Lung (tissue), 12 donors: ENCODE data around the gene ISG20L2. TPM values are rescaled to one million over a fixed set of nuclear protein-coding genes. Genes with fewer than 3 reads are reported as not detected.

Source experiments
- ATAC-seq: fragments of 200-7000 bp; cut with Tn5 transposase; one replicate; pipeline ENCODE4 v1.9.1; 2020; ENCODE audit warnings: moderate number of reproducible peaks; ENCODE audit not compliant: insufficient read depth, low FRiP score
- DNase-seq, 3 donors: peaks; one replicate each; pipeline ENCODE4 v3.0.0-alpha.2; 2013 to 2017
- H3K27ac ChIP-seq, 2 donors: one replicate each; pipeline ENCODE4 v1.5.1; 2013; ENCODE audit warnings: mild to moderate bottlenecking in 2 of 2, moderate library complexity in 2 of 2, control low read depth in 1 of 2, inconsistent platforms in 1 of 2, low read depth in 1 of 2, low read length in 1 of 2
- H3K27me3 ChIP-seq, 3 donors: one replicate each; pipeline ENCODE4 v1.5.1; 2013; ENCODE audit warnings: low read length in 2 of 3; ENCODE audit not compliant: control insufficient read depth in 3 of 3, insufficient read depth in 3 of 3
- H3K36me3 ChIP-seq, 4 donors: one replicate each; pipeline ENCODE4 v1.5.1; 2013; ENCODE audit warnings: low read length in 4 of 4, mild to moderate bottlenecking in 1 of 4, moderate library complexity in 1 of 4; ENCODE audit not compliant: control insufficient read depth in 4 of 4, insufficient read depth in 4 of 4
- H3K4me1 ChIP-seq, 5 donors: one replicate each; pipeline ENCODE4 v1.5.1; 2013; ENCODE audit warnings: low read length in 5 of 5, mild to moderate bottlenecking in 2 of 5, moderate library complexity in 1 of 5; ENCODE audit not compliant: control insufficient read depth in 5 of 5, insufficient read depth in 5 of 5
- H3K4me3 ChIP-seq: one replicate; pipeline ENCODE4 v1.5.1; 2013; ENCODE audit warnings: mild to moderate bottlenecking, control low read depth, moderate library complexity
- H3K9ac ChIP-seq, 2 donors: one replicate each; pipeline ENCODE4 v1.5.1; 2013; ENCODE audit warnings: low read length in 2 of 2, control low read depth in 1 of 2; ENCODE audit not compliant: insufficient read depth in 1 of 2
- H3K9me3 ChIP-seq, 4 donors: one replicate each; pipeline ENCODE4 v1.5.1; 2013; ENCODE audit warnings: low read length in 3 of 4, mild to moderate bottlenecking in 1 of 4, moderate library complexity in 1 of 4; ENCODE audit not compliant: control insufficient read depth in 4 of 4, insufficient read depth in 3 of 4
- WGBS, 2 donors: extraction: QIAGEN DNeasy Blood & Tissue Kit; methylation state at CpG; one replicate each; pipeline ENCODE4 v1.1.7; 2013; 5-methylcytosine and 5-hydroxymethylcytosine counted together
- polyA plus RNA-seq, 2 donors: library from polyadenylated mRNA; stranded (reverse); fragments of 200-250 nt; gene quantifications; one replicate each; pipeline ENCODE4 v1.2.1, GENCODE V29; 2013
- total RNA-seq, 2 donors: library from RNA; depleted of rRNA in 1 of 2; stranded (reverse); fragments of >200 nt in 1 of 2; gene quantifications; one replicate each; pipeline ENCODE4 v1.2.1, GENCODE V29; 2014 to 2021
- TF ChIP-seq, protein P1 (sequence below): IDR thresholded peaks from 2 replicates; pipeline ENCODE4 v1.5.1; 2012; ENCODE audit warnings: mild to moderate bottlenecking; ENCODE audit errors: control extremely low read depth, extremely low read depth
- donor health status: control.
- donor health status: control.
- donor health status: Bipolar disorder and iron deficiency.
- donor health status: healthy.
- donor health status: DM: yes; HTN: yes; CAD: no.

ISG20L2 gene
- total and polyA plus RNA-seq, 4 donors, result 9.3 to 26.3 (median 17.8) TPM

DNA sequence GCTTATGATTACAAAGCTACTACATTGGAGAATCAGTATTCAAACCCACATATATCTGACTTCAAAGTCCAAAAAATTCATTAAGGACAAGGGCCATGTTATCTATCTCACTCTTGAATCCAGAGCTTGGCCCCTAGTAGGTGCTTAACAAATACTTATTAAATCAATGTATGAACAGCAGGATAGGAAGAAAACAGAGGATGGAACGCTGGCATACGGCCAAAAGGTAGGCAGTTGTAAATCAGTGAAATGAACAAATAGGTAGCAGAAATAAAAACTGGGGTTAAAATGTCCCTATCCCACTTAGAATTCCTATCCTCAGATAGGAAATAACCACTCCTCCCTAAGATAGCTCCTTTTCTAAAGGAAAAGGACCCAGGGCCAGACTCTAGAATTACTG lies 10.3 kb upstream of the ISG20L2 start:
- TF ChIP-seq, protein P1, sequence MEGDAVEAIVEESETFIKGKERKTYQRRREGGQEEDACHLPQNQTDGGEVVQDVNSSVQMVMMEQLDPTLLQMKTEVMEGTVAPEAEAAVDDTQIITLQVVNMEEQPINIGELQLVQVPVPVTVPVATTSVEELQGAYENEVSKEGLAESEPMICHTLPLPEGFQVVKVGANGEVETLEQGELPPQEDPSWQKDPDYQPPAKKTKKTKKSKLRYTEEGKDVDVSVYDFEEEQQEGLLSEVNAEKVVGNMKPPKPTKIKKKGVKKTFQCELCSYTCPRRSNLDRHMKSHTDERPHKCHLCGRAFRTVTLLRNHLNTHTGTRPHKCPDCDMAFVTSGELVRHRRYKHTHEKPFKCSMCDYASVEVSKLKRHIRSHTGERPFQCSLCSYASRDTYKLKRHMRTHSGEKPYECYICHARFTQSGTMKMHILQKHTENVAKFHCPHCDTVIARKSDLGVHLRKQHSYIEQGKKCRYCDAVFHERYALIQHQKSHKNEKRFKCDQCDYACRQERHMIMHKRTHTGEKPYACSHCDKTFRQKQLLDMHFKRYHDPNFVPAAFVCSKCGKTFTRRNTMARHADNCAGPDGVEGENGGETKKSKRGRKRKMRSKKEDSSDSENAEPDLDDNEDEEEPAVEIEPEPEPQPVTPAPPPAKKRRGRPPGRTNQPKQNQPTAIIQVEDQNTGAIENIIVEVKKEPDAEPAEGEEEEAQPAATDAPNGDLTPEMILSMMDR, result no peak
- WGBS, 2 donors, result 86 to 94% methylated on average over 2 of the region's 2 CpGs
- Histone ChIP-seq H3K36me3 (peaks cover 3 to 33% (median 11%) of the 10 kb centered on the region in 4 donors), H3K9ac (no peak overlapping the region), H3K27ac (no peak overlapping the region), H3K4me3 (no peak overlapping the region), H3K4me1 (peaks cover 0 to 15% (median 0%) of the 10 kb centered on the region in 5 donors), H3K27me3 (no peaks in the 10 kb centered on the region), H3K9me3 (no peaks in the 10 kb centered on the region)
- DNase-seq (no peak), ATAC-seq (no peak)

DNA sequence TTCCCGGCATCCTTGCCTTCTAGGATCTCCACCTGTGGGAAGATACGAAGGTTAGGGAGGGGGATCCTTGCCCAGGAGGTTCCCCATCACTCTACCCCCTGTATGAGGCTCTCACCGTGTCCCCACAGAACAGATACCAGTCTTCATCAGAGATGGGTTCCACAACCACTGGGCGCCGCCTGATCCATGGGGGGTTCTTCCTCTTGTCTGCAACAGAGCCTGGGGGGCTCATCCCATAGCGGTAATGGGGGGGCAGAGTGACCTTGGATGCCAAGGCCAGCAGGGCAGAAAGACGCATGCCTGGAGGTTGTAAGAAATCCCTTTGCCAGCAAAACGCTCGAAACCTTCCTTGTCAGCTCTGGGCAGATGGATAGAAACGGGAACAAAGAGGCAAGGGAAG lies 9.8 kb upstream of the ISG20L2 start:
- Histone ChIP-seq H3K27ac (no peak overlapping the region), H3K9me3 (no peaks in the 10 kb centered on the region), H3K9ac (no peak overlapping the region), H3K27me3 (no peaks in the 10 kb centered on the region), H3K4me3 (no peak overlapping the region), H3K4me1 (peaks cover 0 to 15% (median 0%) of the 10 kb centered on the region in 5 donors), H3K36me3 (peaks cover 2 to 32% (median 11%) of the 10 kb centered on the region in 4 donors)
- WGBS, 2 donors, result 89 to 90% methylated on average over 10 of the region's 10 CpGs
- DNase-seq (no peak), ATAC-seq (no peak)
- TF ChIP-seq, protein P1, result no peak

DNA sequence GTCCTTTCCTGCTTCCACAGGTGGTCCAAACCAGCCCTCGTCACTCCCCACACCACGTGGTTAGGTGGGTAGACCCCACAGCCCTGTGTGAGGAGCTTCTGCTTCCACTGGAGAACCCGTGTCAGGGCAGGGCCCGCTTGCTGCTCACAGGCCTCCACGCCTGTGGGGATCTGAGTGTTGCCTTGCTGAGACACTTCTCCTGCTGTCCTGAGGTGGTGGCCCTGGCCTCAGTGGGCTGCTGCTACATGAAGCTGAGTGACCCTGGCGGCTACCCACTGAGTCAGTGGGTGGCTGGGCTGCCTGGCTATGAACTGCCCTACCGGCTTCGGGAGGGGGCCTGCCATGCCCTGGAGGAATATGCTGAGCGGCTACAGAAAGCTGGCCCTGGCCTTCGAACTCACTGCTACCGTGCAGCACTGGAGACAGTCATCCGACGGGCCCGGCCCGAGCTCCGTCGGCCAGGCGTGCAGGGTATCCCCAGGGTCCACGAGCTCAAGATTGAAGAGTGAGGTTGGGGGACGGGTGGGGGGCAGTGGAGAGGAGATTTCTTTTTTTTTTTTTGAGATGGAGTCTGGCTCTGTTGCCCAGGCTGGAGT lies 5.5 kb upstream of the ISG20L2 start:
- TF ChIP-seq, protein P1, result no peak
- Histone ChIP-seq H3K9ac (no peak overlapping the region), H3K9me3 (no peaks in the 10 kb centered on the region), H3K36me3 (peaks cover 0 to 31% (median 13%) of the 10 kb centered on the region in 4 donors), H3K4me3 (no peak overlapping the region), H3K27ac (no peak overlapping the region), H3K4me1 (peaks cover 0 to 5% (median 0%) of the 10 kb centered on the region in 5 donors), H3K27me3 (no peaks in the 10 kb centered on the region)
- no peak for ATAC-seq
- 94 to 98% methylated on average over 20 of the region's 20 CpGs for WGBS, 2 donors
- DNase-seq, result no peak
